Brain microvascular endothelial cell (primary cell): ENCODE measurements around the gene CTNND2.
"Not testable (repeated sequence)": the region's sequence is repeated elsewhere in the genome, so short reads cannot be mapped to it uniquely, and the experiment has no call there.

ENCODE experiments used
- DNase-seq: peaks from one replicate; pipeline ENCODE4 v3.0.0-alpha.2; 2020
- H3K27ac ChIP-seq: fragments of 250-450 bp; sonication (Bioruptor Pico); 2 replicates; pipeline ENCODE4 v1.5.1; 2020; ENCODE audit warnings: mild to moderate bottlenecking, moderate library complexity
- H3K27me3 ChIP-seq: fragments of 250-450 bp; sonication (Bioruptor Pico); replicated peaks from 2 replicates; pipeline ENCODE4 v1.5.1; 2020; ENCODE audit warnings: mild to moderate bottlenecking
- H3K36me3 ChIP-seq: fragments of 250-450 bp; sonication (Bioruptor Pico); replicated peaks from 2 replicates; pipeline ENCODE4 v1.5.1; 2020; ENCODE audit warnings: mild to moderate bottlenecking
- H3K4me3 ChIP-seq: 2 replicates; pipeline ENCODE4 v1.5.1; 2011; ENCODE audit warnings: low read depth, mild to moderate bottlenecking, control low read depth, low read length, moderate library complexity
- CTCF ChIP-seq: IDR thresholded peaks from 2 replicates; pipeline ENCODE4 v1.5.1; 2011; ENCODE audit warnings: low read depth, mild to moderate bottlenecking, moderate library complexity, low read length, control low read depth, inconsistent platforms; ENCODE audit errors: missing control alignments
- in situ Hi-C: cut with HindIII; loops from 2 replicates; pipeline ENCODE4 v1.10.0; 2017; ENCODE audit warnings: low sequenced_read_pairs, low pct_ligation_motif_present

Gene CTNND2

DNA sequence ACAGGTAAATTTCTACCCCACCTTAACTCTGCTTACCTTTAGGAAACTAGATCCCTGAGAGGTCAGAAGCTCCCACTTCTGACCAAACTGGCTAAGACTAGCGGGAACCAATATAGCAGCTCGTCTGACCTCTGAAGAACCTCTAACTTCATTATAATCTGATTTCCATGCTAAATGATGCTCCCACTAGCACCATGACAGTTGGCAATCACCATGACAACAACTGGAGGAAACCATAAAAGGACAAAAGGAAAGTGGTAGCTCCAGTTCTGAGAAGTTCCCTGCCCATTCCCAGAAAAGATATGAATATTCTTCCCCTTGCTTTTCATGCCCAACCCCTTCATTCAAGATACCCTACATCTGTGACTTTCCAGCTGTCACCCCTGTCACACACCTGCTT is 483.3 kb downstream of the CTNND2 start:
- in situ Hi-C loops: no loop called here
- TF ChIP-seq CTCF: no peak
- no peaks in the 10 kb centered on the region for H3K27me3 ChIP-seq
- no peak overlapping the region for H3K27ac ChIP-seq
- H3K36me3 ChIP-seq: no peaks in the 10 kb centered on the region
- no peak for DNase-seq
- no peak overlapping the region for H3K4me3 ChIP-seq

DNA sequence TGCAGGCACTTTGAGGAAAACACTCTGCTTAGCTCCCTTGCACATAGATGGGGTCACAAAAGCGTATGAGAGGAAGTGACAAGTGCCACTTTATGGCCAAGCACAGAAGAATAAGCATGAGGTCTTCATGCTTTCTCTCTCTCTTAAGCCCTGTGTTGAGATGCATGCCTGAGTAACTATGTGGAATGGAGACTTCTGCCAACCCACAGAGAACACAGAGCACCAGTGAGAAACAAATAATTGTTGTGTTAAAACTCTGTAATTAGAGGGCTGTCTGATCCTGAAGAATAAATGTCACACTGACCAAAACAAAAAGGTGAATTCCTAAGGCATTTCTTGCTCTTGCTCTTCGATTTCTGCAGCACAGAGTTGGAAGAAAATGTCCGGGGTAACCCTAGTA is 488.5 kb downstream of the CTNND2 start:
- no peaks in the 10 kb centered on the region for H3K27me3 ChIP-seq
- H3K27ac ChIP-seq: no peak overlapping the region
- no peaks in the 10 kb centered on the region for H3K36me3 ChIP-seq
- no peak for TF ChIP-seq CTCF
- in situ Hi-C loops: no loop called here
- no peak for DNase-seq
- no peak overlapping the region for H3K4me3 ChIP-seq

GRCh38 chr5:11414732-11415131 is 489.5 kb downstream of the CTNND2 start:
- H3K4me3 ChIP-seq, H3K36me3 ChIP-seq, DNase-seq, H3K27ac ChIP-seq, in situ Hi-C loops, H3K27me3 ChIP-seq: not testable (repeated sequence)

DNA sequence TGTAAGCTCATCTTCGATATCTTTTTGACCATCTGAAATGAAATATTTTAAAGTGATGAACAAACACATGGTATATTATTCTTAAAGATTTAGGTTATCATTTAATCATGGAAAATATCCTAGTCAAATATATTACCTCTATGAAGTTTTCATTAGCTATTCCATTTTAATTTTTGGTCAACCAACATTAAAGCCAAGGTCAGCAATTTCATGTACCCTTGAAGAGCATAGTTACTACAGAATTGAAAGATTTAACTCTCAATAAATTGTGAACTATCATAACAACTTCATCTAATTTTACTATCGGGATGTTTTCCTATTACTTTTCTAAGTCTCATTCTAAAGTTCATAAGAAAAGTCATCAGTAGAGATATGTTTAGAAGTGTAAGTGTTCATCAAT is 492.6 kb downstream of the CTNND2 start:
- H3K27ac ChIP-seq: no peak overlapping the region
- in situ Hi-C loops: no loop called here
- no peaks in the 10 kb centered on the region for H3K27me3 ChIP-seq
- no peak overlapping the region for H3K4me3 ChIP-seq
- DNase-seq: no peak
- H3K36me3 ChIP-seq: no peaks in the 10 kb centered on the region
- no peak for TF ChIP-seq CTCF

- in situ Hi-C loops: no loop called here
- DNase-seq: no peak
- Histone ChIP-seq H3K4me3 (no peak overlapping the region), H3K27me3 (no peaks in the 10 kb centered on the region), H3K36me3 (no peaks in the 10 kb centered on the region), H3K27ac (no peak overlapping the region)
- TF ChIP-seq CTCF: no peak
Measured at GRCh38 chr5:11407556-11408145, 496.6 kb downstream of the CTNND2 start.

GRCh38 chr5:11400316-11400715 is 503.9 kb downstream of the CTNND2 start:
- in situ Hi-C loops: no loop called here
- DNase-seq: no peak
- no peaks in the 10 kb centered on the region for H3K36me3 ChIP-seq
- no peak for TF ChIP-seq CTCF
- no peak overlapping the region for H3K4me3 ChIP-seq
- no peaks in the 10 kb centered on the region for H3K27me3 ChIP-seq
- H3K27ac ChIP-seq: no peak overlapping the region
